Stomach smooth muscle (tissue), 2 donors: ENCODE data around the gene INF2.

Source experiments
- H3K27ac ChIP-seq: one replicate; pipeline ENCODE4 v1.7.0; 2013; ENCODE audit warnings: mild to moderate bottlenecking, low read length, inconsistent platforms
- H3K27me3 ChIP-seq, 2 donors: one replicate each; pipeline ENCODE4 v1.7.0; 2013; ENCODE audit warnings: low read length in 2 of 2; ENCODE audit not compliant: insufficient read depth in 2 of 2, control insufficient read depth in 1 of 2
- H3K36me3 ChIP-seq, 2 donors: one replicate each; pipeline ENCODE4 v1.7.0; 2013; ENCODE audit warnings: low read length in 2 of 2; ENCODE audit not compliant: control insufficient read depth in 2 of 2, insufficient read depth in 2 of 2
- H3K4me1 ChIP-seq: one replicate; pipeline ENCODE4 v1.7.0; 2013; ENCODE audit warnings: low read length; ENCODE audit not compliant: control insufficient read depth, insufficient read depth
- H3K4me3 ChIP-seq, 2 donors: one replicate each; pipeline ENCODE4 v1.7.0; 2013; ENCODE audit warnings: low read length in 2 of 2
- H3K9ac ChIP-seq, 2 donors: one replicate each; pipeline ENCODE4 v1.7.0; 2013; ENCODE audit warnings: low read length in 2 of 2, mild to moderate bottlenecking in 1 of 2
- H3K9me3 ChIP-seq, 2 donors: one replicate each; pipeline ENCODE4 v1.7.0; 2013; ENCODE audit warnings: low read length in 2 of 2; ENCODE audit not compliant: control insufficient read depth in 2 of 2
- donor health status: healthy.
- donor health status: Pancreatic carcinoma.

The INF2 gene

GRCh38 chr14:104732931-104733681, 43.7 kb downstream of the INF2 start:
- Histone ChIP-seq H3K27me3 (no peaks in the 10 kb centered on the region), H3K9ac (no peak overlapping the region), H3K4me3 (no peak overlapping the region), H3K27ac (no peak overlapping the region), H3K4me1 (peaks cover 30% of the 10 kb centered on the region), H3K9me3 (no peaks in the 10 kb centered on the region), H3K36me3 (no peaks in the 10 kb centered on the region)

DNA sequence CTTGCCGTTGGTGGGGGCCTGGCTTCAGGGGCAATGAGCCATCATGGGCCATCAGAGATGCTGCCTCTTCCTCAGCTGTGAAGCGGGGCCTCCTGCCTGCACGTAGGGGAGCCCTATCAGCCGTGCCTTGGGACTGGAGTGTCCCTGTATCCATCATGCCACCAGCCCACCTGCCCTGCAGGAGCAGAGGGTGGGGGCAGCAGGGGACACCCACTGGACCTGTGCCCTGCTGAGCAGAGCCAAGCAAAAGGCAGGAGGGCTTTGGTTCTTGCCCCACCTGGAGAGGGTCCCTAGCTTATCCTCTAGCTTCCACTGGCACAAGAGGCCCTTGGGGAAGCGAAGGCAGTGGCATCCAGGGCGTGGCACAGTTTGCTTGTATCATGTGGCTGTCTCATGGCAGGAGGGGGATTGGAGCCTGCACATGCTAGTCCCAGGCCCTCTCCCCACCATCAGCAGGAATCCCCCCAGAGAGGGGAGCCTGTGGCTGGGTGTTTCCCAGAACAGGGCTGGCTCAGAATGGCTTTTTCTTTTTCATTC, 44.7 kb downstream of the INF2 start:
- no peaks in the 10 kb centered on the region for H3K36me3 ChIP-seq
- no peak overlapping the region for H3K27ac ChIP-seq
- H3K4me1 ChIP-seq, result peaks cover 30% of the 10 kb centered on the region
- H3K9me3 ChIP-seq, result no peaks in the 10 kb centered on the region
- H3K27me3 ChIP-seq, result no peaks in the 10 kb centered on the region
- H3K4me3 ChIP-seq, result no peak overlapping the region
- no peak overlapping the region for H3K9ac ChIP-seq

DNA sequence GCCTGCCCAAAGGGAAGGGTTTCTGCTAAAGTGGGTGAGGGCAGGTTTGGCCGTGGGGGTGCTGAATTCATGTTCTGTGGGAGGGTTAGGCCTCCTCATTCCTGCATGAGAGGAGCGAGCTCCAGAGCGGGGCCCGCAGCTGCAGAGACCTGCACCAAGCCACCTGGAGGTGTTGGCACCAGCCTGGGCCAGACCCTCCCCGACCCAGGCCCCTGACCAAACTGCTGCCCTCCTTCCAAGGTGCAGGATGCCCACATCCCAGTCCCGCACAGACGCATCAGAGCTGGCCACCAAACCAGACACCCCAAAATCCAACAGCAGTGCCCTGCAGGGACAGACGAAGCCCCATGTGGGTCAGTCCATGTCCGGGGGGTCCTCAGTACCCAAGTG, 45.2 kb downstream of the INF2 start:
- H3K27ac ChIP-seq, result no peak overlapping the region

DNA sequence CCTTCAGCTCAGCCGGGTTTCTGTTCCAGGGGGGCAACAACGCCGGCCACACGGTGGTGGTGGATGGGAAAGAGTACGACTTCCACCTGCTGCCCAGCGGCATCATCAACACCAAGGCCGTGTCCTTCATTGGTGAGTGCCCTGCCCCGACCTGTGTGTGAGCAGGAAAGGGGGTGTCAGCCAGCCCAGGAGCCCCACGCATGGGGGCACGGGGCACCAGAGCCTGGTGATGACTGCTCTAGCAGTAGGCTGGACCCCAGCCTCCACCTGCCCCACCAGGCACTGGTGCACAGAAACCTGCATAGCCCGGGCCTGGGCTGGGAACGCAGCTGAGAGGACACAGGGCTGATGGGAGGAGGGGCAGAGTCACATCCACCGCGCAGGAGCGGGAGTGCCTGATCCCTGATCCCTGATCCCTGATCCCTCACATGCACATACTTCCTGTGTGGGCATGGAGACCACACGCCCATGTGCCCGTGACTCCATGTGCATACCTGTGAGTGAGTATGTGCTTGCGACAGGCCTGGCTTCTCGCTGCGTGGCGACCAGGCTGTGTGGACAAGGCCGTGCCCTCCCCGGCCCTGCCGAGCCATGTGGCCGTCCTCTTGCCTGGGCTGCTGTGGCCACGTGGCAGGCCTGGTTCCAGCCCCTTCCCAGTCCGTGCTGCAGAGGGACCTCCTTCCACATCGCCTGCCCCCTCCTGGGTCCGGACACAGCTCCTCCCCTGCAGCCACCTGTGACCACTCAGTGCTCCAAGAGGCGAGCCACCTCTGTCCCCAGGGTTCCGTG, 45.8 kb downstream of the INF2 start:
- Histone ChIP-seq H3K27ac (no peak overlapping the region), H3K9me3 (no peaks in the 10 kb centered on the region), H3K4me3 (no peak overlapping the region), H3K36me3 (peaks cover 0 to 3% of the 10 kb centered on the region in 2 donors), H3K9ac (no peak overlapping the region), H3K27me3 (no peaks in the 10 kb centered on the region), H3K4me1 (peaks cover 30% of the 10 kb centered on the region)

More for the DNA sequence above, 45.2 kb downstream of the INF2 start:
- Histone ChIP-seq H3K27me3 (no peaks in the 10 kb centered on the region), H3K4me1 (peaks cover 30% of the 10 kb centered on the region), H3K9ac (no peak overlapping the region), H3K9me3 (no peaks in the 10 kb centered on the region), H3K36me3 (no peaks in the 10 kb centered on the region), H3K4me3 (no peak overlapping the region)

- Histone ChIP-seq H3K27ac (peak overlapping the region; percentile 53), H3K27me3 (no peaks in the 10 kb centered on the region), H3K9me3 (no peaks in the 10 kb centered on the region), H3K4me3 (peak overlapping the region in 1 of 2 donors; percentile 15), H3K9ac (no peak overlapping the region), H3K4me1 (peaks cover 30% of the 10 kb centered on the region), H3K36me3 (peaks cover 0 to 3% of the 10 kb centered on the region in 2 donors)
These were observed 46.6 kb downstream of the INF2 start for GRCh38 chr14:104735830-104736642.

DNA sequence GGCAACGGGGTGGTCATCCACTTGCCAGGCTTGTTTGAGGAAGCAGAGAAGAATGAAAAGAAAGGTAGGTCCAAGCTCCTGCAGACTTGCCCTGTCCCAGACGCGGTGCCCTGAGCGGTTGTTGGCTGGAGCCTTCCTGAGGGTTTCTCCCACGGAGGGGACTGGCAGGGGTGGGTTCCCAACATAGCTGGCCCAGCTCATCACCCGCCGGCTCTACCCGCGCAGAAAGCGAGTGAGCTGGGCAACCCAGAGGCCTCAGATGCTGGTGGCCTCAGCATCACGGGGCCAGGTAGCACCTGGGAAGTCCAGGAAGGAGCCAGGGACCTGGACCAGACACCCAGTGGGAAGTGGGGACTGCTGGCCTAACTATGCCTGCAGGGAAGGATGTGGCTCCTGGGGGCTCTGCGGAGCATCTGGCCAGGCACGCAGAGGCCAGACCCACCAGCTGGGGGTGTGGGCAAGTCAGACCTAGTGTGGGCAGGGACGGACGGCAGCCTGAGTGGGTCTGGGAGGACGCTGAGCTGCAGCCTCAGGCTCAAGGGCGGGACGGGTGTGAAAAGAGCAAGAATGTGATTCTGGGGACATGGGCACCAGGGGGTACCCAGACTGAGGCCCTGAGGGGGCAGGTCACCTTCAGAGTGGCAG, 49.1 kb downstream of the INF2 start:
- H3K9ac ChIP-seq, result no peak overlapping the region
- no peaks in the 10 kb centered on the region for H3K27me3 ChIP-seq
- H3K9me3 ChIP-seq, result no peaks in the 10 kb centered on the region
- peaks cover 21% of the 10 kb centered on the region for H3K4me1 ChIP-seq
- peaks cover 0 to 6% of the 10 kb centered on the region in 2 donors for H3K36me3 ChIP-seq
- no peak overlapping the region for H3K27ac ChIP-seq
- no peak overlapping the region for H3K4me3 ChIP-seq

- Histone ChIP-seq H3K9ac (no peak overlapping the region), H3K4me1 (peaks cover 21% of the 10 kb centered on the region), H3K4me3 (no peak overlapping the region), H3K9me3 (no peaks in the 10 kb centered on the region), H3K36me3 (peaks cover 0 to 6% of the 10 kb centered on the region in 2 donors), H3K27me3 (no peaks in the 10 kb centered on the region), H3K27ac (no peak overlapping the region)
These were observed 49.6 kb downstream of the INF2 start for GRCh38 chr14:104739026-104739425.

DNA sequence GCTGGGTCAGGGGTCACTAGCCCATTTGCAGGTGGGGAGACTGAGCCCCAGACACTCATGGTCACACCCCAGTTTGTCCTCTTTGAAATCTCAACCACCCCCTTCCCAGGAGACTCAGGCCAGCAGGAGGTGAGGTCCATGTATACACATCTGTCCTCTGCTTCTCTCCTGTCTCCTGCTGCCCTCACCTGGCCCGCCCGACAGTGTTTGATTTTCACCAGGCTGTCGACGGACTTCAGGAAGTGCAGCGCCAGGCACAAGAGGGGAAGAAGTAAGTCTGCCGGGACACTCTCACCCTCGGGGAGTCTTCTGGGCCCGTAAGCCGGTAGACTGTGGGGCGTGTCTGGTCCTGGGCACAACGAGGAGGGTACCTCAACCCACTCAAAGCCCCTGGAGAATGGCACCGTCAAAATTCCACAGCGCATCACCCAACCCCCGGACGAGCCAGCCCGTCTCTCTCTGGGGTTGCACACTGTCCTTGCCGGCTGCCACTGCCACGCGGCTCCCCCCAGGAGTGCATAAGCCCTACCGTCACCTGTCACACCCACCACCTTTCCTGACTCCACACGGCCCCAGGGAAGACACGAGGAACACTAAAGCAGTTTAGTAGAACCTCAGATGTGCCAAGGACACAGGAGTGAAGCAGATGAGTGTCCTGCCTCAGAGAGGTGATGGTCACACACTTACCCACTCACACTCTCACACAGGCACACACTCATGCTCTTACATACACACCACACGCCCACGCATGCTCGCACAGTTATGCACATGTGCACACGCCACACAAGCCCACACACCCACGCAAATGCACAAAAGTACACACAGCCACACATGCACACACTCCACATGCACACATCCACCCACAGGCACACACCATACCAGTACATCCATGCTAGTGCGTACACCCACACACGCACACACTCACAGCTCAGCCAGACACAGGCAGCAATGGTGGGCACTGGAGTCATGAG, 50.4 kb downstream of the INF2 start:
- Histone ChIP-seq H3K4me1 (peaks cover 17% of the 10 kb centered on the region), H3K9me3 (no peaks in the 10 kb centered on the region), H3K9ac (no peak overlapping the region), H3K36me3 (peaks cover 0 to 6% of the 10 kb centered on the region in 2 donors), H3K27ac (no peak overlapping the region), H3K4me3 (no peak overlapping the region), H3K27me3 (no peaks in the 10 kb centered on the region)

DNA sequence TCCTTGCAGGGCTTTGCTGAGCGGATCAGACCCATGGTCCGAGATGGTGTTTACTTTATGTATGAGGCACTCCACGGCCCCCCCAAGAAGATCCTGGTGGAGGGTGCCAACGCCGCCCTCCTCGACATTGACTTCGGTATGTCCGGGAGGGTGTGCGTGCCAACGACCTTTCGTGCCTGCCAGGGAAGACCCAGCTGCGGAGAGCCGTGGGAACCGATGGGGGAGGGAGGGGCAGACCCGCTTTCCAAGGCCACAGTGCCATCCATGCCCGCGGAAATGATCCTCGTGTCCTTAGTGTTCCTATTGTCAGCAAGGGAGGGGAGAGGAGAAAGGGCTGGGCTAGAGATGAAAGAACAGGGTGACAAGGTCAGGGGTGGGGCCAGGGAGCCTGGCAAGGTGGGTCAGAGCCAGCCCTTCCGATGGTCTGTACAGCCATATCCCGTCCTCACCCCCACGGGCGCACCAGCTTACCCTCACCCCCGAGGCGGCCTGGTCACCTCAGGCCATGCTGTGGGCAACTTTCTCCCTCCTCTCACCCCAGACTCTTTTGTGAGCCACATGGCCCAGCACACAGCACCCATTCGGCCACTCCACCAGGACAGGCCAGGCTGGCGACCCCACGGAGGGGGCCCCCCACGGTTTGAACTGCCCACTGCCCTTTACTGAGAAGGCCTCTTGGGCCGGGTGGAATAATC, 51.8 kb downstream of the INF2 start:
- Histone ChIP-seq H3K9me3 (no peaks in the 10 kb centered on the region), H3K36me3 (peaks cover 0 to 6% of the 10 kb centered on the region in 2 donors), H3K27ac (no peak overlapping the region), H3K4me1 (peaks cover 12% of the 10 kb centered on the region), H3K27me3 (no peaks in the 10 kb centered on the region), H3K9ac (no peak overlapping the region), H3K4me3 (no peak overlapping the region)
